ENCODE measurements around the gene ANP32E.

Gene ANP32E

GRCh38 chr1:150235852-150236613 is at the start of gene ANP32E:
TSS of gene ANP32E (minus strand) at chr1:150236112. CDS start at chr1:150235786, 326 bp downstream.
- DNase-seq (ENCODE audit: low read depth in 2 of 2), result peak; percentile 79 to 85

DNA sequence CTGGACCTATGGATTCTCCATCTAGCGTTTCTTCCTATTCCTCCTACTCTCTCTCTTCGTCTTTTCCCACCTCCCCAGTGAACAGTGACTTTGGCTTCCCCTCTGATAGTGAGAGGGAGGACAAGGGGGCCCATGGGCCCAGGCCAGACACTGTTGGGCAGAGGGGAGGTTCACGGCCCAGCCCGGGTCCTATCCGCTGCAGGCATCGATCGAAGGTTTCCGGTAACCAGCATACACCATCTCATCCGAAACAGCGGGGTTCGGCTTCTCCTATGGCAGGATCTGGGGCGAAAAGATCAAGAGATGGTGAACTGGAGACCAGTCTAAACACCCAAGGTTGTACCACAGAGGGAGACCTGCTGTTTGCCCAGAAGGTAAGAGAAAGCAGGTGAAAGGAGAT is 47.3 kb upstream of the ANP32E start:
- no peak for DNase-seq (ENCODE audit: low read depth in 2 of 2)

DNA sequence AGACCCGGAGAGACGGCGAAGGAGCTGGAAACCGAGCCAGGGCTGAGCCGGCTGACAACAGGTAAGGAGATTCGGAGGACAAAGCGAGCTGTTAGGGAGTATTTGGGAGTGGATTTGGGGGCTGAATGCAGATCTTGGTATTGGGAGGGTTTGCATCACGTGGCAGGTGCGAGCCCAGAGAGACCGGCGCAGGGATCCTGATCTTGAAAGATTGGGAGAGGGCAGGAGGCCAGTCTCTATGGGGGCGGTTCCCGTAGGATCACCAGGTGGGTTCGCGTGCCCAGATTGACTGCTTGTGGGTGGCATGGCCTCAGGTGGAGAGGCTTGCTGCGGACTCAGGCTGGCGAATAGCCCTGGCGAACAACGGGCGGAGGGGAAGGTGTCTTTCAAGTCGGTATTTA is 46.6 kb upstream of the ANP32E start:
- DNase-seq (ENCODE audit: low read depth in 2 of 2), result no peak

DNA sequence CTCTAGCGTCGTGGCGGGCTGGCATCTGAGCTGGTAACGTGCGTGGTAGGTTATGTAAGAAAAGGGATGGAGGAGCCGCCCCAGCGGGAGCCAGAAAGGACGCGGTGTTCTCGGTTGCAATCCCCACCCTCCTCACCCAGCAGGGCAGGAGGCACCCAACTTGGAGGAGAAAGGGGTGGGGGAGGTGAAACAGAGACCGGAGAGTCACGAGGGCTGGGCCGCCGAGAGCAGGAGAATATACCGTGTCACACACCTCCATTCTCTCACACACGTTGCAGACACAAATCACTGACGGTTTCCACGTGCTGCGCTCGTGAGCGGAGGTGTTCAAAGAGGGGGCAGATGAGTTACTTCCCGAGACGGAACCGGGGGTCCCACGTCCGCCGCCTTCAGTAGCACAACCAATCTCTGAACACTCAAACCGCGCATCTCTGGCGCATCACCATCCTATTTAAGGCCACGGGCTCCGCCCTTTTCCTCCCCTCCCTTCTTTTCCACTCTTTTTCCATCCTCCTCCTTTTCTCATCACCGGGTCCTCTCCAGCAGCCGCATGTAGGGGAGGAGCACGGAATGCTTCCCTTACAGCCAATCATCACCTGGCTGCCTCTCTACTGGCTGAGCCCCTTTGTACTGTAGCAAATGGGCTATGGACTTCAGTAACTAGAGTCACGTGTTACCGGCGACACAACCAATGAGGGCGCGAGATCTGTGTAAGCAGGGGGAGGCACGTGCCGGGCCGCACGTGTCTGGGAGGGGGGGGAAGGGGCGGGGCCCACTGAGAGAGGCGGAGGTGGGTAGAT is 46.0 kb upstream of the ANP32E start, which contains the start of gene CIART:
Gene CIART, plus strand, starts transcription at position 797 of the 800 bp plus-strand sequence. CDS start 714 bp downstream, outside the sequence.
- peak; percentile 60 to 75 for DNase-seq (ENCODE audit: low read depth in 2 of 2)

- peak; percentile 41 to 54 for DNase-seq (ENCODE audit: low read depth in 2 of 2)
These were observed 45.4 kb upstream of the ANP32E start for GRCh38 chr1:150281221-150281757.

GRCh38 chr1:150280138-150280707 is 44.3 kb upstream of the ANP32E start:
- no peak for DNase-seq (ENCODE audit: low read depth in 2 of 2)

DNA sequence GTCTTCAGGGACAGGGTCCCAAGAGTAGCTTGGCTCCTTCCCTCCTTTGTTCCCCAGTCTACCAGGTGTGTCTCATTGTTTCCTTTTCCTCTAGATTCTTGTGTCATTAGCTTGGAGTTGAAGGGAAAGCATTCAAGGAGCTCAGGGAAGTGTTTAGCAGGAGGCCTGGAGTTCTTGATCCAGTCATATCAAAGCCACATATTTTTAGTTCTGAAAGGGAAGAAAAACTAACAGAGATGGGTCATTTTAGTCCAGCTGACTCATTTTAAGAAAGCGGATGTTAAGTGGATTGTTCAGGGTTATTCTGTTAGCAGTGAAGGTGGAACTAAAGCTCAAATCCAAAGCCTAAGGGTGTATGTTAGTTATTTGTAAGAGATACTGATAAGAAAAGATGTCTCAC is 37.4 kb upstream of the ANP32E start:
- DNase-seq (ENCODE audit: low read depth in 2 of 2), result no peak

DNA sequence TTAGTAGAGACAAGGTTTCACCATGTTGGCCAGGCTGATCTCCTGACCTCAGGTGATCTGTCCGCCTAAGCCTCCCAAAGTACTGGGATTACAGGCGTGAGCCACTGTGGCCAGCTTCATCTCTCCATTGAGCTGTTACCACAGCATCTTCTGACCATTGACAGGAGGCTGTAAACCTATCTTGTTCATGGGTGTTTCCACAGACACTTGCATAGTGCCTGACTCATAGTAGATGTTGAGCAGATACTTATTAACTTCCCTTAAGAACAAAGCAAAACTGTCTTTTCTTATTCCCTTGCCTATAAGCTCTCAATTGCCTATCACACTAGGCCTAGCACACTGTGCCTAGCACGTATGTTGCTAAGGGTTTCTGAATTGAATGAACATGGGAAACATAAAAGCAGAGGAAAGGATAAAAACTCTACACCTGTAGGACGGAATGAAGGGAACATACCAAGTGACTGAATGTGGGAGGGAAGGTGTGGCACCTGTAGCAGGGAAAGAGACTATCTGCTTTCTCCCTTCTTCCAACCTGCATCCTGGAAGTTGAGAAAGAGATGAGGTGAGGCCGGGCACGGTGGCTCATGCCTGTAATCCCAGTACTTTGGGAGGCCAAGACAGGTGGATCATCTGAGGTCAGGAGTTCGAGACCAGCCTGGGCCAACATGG is 35.5 kb upstream of the ANP32E start:
- no peak for DNase-seq (ENCODE audit: low read depth in 2 of 2)

- DNase-seq (ENCODE audit: low read depth in 2 of 2), result no peak
These were observed 33.5 kb upstream of the ANP32E start for GRCh38 chr1:150269451-150269850.

- peak; percentile 82 to 84 for DNase-seq (ENCODE audit: low read depth in 2 of 2)
These were observed 32.9 kb upstream of the ANP32E start, which contains the start of gene APH1A for GRCh38 chr1:150268705-150269403. TSS of gene APH1A (minus strand) at chr1:150269016. CDS start at chr1:150268810, 206 bp downstream.

DNA sequence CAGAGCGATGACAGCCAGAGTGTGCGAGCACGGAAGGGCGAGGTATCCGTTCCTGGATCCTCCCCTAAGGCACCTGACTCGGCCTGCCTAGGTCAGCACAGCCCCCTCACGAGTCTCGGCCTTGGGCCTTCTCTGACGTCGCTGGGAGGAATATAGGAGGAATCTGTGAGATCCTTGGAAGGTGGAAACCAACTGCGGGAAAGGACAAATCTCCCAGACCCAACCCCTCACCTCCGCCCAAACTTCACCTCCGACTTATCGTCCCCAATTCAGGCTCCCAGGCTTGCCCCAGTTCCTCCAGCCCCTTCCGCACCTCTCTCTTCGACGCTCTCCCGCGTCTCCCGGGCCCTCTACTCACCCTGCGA is 32.4 kb upstream of the ANP32E start:
- peak in 1 of 2 donors; percentile 9 for DNase-seq (ENCODE audit: low read depth in 2 of 2)

- no peak for DNase-seq (ENCODE audit: low read depth in 2 of 2)
These were observed 32.0 kb upstream of the ANP32E start for GRCh38 chr1:150267896-150268295.

DNA sequence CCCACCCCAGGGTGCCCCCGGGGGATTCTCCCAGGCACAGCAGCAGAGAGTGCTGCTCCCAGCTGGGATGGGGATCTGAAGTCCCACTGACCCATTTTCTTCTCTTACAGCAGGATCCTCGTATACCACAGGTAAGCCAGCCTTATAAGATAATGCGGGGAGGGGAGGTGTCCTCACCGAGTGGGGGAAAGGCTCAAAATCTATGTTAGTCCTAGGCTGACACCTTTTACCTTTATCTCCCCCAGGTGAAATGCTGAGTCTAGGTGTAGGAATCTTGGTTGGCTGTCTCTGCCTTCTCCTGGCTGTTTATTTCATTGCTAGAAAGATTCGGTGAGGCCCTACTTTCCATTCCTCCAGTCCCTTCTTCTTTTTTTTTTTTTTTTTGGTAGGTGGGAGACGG is 27.6 kb upstream of the ANP32E start:
- no peak for DNase-seq (ENCODE audit: low read depth in 2 of 2)

DNA sequence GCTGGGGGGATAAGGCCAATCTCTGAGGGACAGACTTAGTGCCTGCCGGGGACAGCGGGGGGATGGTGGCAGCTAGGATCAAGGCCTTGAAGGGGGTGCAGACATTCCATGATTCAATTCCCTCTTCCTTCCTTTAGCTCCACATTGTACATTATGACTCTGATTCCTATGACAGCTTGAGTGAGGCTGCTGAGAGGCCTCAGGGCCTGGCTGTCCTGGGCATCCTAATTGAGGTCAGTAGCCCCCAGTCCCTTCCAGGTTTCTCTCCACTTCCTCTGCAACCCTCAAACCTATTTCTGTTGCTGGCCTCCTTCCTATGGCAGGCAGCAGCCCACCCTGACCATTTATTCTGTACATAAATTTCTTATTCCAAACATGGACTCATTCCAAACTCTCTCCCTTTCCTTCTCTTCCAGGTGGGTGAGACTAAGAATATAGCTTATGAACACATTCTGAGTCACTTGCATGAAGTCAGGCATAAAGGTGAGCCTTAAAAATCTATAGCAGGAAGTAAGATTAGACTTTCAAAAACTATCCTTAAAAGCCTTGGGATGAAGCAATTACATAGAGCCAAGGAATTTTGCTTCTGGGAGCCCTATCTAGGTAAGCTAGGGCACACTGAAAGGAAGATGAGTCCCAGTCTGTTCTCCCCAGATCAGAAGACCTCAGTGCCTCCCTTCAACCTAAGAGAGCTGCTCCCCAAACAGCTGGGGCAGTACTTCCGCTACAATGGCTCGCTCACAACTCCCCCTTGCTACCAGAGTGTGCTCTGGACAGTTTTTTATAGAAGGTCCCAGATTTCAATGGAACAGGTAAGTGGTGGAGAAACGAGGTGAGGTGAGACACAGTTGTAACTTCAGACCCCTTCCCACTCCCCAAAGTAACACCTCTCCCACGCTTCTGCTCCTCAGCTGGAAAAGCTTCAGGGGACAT is 26.7 kb upstream of the ANP32E start:
- no peak for DNase-seq (ENCODE audit: low read depth in 2 of 2)

DNA sequence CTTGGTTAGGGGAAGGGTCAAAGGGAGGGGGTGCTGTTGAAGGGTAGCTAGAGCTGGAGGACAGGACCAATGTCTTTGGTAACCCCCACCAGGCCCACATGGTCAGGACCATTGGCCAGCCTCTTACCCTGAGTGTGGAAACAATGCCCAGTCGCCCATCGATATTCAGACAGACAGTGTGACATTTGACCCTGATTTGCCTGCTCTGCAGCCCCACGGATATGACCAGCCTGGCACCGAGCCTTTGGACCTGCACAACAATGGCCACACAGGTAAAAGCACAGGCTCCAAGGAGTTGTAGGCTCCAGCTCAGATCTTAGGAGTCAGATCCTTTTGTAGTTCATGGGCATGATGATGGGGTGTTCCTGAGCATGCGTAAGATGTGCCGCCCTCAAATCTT is 25.5 kb upstream of the ANP32E start:
- DNase-seq (ENCODE audit: low read depth in 2 of 2), result no peak

- DNase-seq (ENCODE audit: low read depth in 2 of 2), result no peak
These were observed 24.1 kb upstream of the ANP32E start for GRCh38 chr1:150259758-150260669.

DNA sequence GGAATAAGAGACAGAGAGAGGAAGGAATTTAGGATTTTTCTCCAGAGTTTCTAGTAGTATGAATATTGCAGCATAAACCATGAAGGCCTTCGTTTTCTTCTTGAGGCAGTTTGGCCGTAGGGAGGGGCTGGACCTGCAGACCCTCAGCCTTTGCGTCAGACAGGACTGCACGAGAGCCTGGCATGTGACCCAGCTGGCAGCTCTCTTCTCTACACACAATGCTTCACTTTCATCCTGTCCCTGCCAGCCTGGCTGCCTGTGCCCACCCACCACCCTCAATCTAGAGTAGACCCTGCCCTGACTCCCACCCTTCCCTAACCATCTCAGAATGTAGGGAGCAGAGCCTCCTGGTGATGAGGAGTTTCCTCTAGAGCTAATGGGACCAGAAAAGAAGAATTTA is 23.3 kb upstream of the ANP32E start:
- DNase-seq (ENCODE audit: low read depth in 2 of 2), result no peak

GRCh38 chr1:150257624-150258585 is 22.0 kb upstream of the ANP32E start, which contains the start of gene CA14:
TSS of gene CA14 (plus strand) at chr1:150257774. CDS start at chr1:150258129, 355 bp downstream.
- DNase-seq (ENCODE audit: low read depth in 2 of 2), result no peak
